NCI-H510A treated with DMSO at 0.1 percent for 48 hours (cell line): ENCODE results near the gene OLFM4.

Experiments
- DNase-seq: peaks from one replicate; lab custom pipeline; 2025; lab: John Stamatoyannopoulos, UW

Gene OLFM4

GRCh38 chr13:53068585-53069520 lies 40.2 kb downstream of the OLFM4 start:
- no peak for DNase-seq

GRCh38 chr13:53069800-53070199 lies 41.2 kb downstream of the OLFM4 start:
- DNase-seq, result no peak

- DNase-seq, result no peak
Observed at GRCh38 chr13:53073711-53074110, 45.1 kb downstream of the OLFM4 start.

GRCh38 chr13:53074114-53074513 lies 45.5 kb downstream of the OLFM4 start:
- no peak for DNase-seq

- no peak for DNase-seq
Observed at GRCh38 chr13:53075356-53076041, 46.9 kb downstream of the OLFM4 start.

GRCh38 chr13:53079691-53080090 lies 51.1 kb downstream of the OLFM4 start:
- no peak for DNase-seq

- no peak for DNase-seq
Observed at GRCh38 chr13:53088871-53089270, 60.3 kb downstream of the OLFM4 start.

- no peak for DNase-seq
Observed at GRCh38 chr13:53089951-53090350, 61.3 kb downstream of the OLFM4 start.

- no peak for DNase-seq
Observed at GRCh38 chr13:53090461-53090860, 61.8 kb downstream of the OLFM4 start.

GRCh38 chr13:53092931-53093330 lies 64.3 kb downstream of the OLFM4 start:
- DNase-seq, result no peak

- DNase-seq, result no peak
Observed at GRCh38 chr13:53098455-53098854, 69.8 kb downstream of the OLFM4 start.

- peak; percentile 14 for DNase-seq
Observed at GRCh38 chr13:53100394-53101063, 71.9 kb downstream of the OLFM4 start.
